ENCODE results near the gene COPZ1. TPM values are rescaled to one million over a fixed set of nuclear protein-coding genes. Genes with fewer than 3 reads are reported as not detected.

Gene COPZ1
- total and polyA plus RNA-seq, 9 of the 15 experiments (the other 6 are each of a cell fraction or from before 2014, with no cell fraction given) = 137 to 487 (median 233) TPM

DNA sequence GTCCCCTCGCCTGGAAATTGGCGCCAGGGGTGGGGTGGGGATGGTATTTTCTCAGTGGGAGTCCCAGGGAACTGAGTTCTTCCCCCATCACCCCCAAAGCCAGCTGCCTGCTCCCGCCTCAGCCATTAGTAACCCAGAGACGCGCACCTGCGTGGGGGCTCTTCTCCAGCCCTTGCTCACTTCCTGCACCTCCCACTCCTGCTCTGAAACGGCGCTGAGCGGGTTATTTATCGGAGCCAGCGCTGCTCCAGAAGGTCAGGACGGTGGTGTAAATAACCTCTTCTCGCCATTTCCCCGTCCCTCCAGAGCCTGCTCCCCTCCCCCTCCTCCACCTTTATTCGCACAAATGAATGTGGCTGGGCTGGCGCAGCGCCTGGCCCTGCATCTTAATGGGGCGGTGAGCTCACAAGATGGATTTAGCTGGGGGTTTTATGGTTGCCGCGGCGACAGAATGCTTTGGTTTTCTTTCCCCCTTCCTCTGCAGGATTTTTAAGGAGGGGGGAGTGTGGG, 27.1 kb downstream of the COPZ1 start (continued):
- TF ChIP-seq, protein P1, sequence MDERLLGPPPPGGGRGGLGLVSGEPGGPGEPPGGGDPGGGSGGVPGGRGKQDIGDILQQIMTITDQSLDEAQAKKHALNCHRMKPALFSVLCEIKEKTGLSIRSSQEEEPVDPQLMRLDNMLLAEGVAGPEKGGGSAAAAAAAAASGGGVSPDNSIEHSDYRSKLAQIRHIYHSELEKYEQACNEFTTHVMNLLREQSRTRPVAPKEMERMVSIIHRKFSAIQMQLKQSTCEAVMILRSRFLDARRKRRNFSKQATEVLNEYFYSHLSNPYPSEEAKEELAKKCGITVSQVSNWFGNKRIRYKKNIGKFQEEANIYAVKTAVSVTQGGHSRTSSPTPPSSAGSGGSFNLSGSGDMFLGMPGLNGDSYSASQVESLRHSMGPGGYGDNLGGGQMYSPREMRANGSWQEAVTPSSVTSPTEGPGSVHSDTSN (CRISPR knock-in tag; IDR thresholded peaks at IDR 0.05; ENCODE audit: low read depth) = no peak
- TF ChIP-seq, protein P1 (tag; conservative IDR thresholded peaks at IDR 0.05; ENCODE audit: low read depth) = no peak
- TF ChIP-seq PCBP1 (IDR thresholded peaks at IDR 0.05; ENCODE audit: low read depth, low read length, poor library complexity, severe bottlenecking) (no peak), MAFG (tag; conservative IDR thresholded peaks at IDR 0.05) (no peak), PTTG1 (tag; IDR thresholded peaks at IDR 0.05; ENCODE audit: low read depth) (no peak), MGA (IDR thresholded peaks at IDR 0.05) (no peak), RHOXF2B (CRISPR knock-in tag; conservative IDR thresholded peaks at IDR 0.05) (no peak)
- TF ChIP-seq, protein P2, sequence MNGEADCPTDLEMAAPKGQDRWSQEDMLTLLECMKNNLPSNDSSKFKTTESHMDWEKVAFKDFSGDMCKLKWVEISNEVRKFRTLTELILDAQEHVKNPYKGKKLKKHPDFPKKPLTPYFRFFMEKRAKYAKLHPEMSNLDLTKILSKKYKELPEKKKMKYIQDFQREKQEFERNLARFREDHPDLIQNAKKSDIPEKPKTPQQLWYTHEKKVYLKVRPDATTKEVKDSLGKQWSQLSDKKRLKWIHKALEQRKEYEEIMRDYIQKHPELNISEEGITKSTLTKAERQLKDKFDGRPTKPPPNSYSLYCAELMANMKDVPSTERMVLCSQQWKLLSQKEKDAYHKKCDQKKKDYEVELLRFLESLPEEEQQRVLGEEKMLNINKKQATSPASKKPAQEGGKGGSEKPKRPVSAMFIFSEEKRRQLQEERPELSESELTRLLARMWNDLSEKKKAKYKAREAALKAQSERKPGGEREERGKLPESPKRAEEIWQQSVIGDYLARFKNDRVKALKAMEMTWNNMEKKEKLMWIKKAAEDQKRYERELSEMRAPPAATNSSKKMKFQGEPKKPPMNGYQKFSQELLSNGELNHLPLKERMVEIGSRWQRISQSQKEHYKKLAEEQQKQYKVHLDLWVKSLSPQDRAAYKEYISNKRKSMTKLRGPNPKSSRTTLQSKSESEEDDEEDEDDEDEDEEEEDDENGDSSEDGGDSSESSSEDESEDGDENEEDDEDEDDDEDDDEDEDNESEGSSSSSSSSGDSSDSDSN (IDR thresholded peaks at IDR 0.05; ENCODE audit: borderline replicate concordance in 1 of 2, low read depth in 2 of 2, low read length in 2 of 2) = peak; percentile 54 to 76; a peak in 1 of 4 replicates
- TF ChIP-seq, protein P3, sequence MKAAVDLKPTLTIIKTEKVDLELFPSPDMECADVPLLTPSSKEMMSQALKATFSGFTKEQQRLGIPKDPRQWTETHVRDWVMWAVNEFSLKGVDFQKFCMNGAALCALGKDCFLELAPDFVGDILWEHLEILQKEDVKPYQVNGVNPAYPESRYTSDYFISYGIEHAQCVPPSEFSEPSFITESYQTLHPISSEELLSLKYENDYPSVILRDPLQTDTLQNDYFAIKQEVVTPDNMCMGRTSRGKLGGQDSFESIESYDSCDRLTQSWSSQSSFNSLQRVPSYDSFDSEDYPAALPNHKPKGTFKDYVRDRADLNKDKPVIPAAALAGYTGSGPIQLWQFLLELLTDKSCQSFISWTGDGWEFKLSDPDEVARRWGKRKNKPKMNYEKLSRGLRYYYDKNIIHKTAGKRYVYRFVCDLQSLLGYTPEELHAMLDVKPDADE (conservative IDR thresholded peaks at IDR 0.05; ENCODE audit: control insufficient read depth, low read depth, low read length) = 0 out of 2 replicates have a peak, but pooled peaks have one; percentile 60
